ENCODE measurements around the gene IGFBP2. TPM values are rescaled to one million over a fixed set of nuclear protein-coding genes. Genes with fewer than 3 reads are reported as not detected.

The IGFBP2 gene
- total and polyA plus RNA-seq, 4 donors, result 88.8 to 1,119 (median 352) TPM

DNA sequence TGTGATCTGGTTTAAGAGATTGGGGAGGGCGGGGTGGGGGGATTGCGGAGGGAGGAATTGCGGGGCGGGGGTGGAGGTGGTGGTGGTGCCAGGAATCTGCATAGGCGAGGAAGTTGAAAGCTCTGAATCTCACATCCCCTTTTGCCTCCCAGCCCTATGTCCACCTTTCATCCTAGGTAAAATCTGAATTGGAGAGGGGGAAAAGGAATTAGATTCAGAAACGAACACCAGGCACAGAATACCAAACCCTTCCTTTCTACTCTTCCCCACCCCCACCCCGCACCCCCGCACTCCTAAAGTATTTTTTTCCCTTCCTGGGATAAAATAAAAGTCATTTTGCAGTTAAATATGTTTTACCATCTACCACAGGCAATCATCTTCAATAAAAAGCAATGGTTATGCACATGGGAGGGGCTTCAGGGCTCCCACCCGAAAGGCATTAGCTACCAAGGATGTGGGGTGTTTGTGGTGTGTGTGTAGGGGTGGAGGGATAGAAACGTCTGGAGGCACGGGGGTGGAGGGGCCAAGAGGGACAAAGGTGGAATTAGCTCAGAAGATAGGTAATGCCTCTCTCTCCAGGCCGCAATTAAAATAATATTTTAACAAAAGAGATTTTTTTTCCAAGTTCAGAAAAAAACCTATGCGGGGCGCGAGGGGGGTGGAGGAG is 60.3 kb downstream of the IGFBP2 start:
- Histone ChIP-seq H3K4me1 (ENCODE audit: control insufficient read depth in 4 of 4, insufficient read depth in 4 of 4, low read length in 3 of 4) (peaks cover 12 to 29% (median 19%) of the 10 kb centered on the region in 4 donors), H3K27me3 (ENCODE audit: control insufficient read depth in 4 of 4, insufficient read depth in 4 of 4, low read length in 3 of 4) (peaks cover 0 to 14% (median 9%) of the 10 kb centered on the region in 4 donors), H3K27ac (ENCODE audit: low read depth in 1 of 2, low read length in 2 of 2) (no peak overlapping the region), H3K9me3 (ENCODE audit: control insufficient read depth in 4 of 4, low read length in 3 of 4) (no peaks in the 10 kb centered on the region), H3K4me3 (ENCODE audit: low read depth in 1 of 3, low read length in 3 of 3) (peak overlapping the region in 1 of 3 donors; percentile 23), H3K36me3 (ENCODE audit: control insufficient read depth in 4 of 4, insufficient read depth in 3 of 4, low read depth in 1 of 4, low read length in 3 of 4) (no peaks in the 10 kb centered on the region), H3K9ac (ENCODE audit: low read depth in 1 of 2, low read length in 2 of 2) (no peak overlapping the region)
- no peak for TF ChIP-seq FOXA1 (IDR thresholded peaks at IDR 0.05)
- no peak for TF ChIP-seq RAD21 (IDR thresholded peaks at IDR 0.05)
- no peak for TF ChIP-seq REST (IDR thresholded peaks at IDR 0.05)
- TF ChIP-seq, protein P1, sequence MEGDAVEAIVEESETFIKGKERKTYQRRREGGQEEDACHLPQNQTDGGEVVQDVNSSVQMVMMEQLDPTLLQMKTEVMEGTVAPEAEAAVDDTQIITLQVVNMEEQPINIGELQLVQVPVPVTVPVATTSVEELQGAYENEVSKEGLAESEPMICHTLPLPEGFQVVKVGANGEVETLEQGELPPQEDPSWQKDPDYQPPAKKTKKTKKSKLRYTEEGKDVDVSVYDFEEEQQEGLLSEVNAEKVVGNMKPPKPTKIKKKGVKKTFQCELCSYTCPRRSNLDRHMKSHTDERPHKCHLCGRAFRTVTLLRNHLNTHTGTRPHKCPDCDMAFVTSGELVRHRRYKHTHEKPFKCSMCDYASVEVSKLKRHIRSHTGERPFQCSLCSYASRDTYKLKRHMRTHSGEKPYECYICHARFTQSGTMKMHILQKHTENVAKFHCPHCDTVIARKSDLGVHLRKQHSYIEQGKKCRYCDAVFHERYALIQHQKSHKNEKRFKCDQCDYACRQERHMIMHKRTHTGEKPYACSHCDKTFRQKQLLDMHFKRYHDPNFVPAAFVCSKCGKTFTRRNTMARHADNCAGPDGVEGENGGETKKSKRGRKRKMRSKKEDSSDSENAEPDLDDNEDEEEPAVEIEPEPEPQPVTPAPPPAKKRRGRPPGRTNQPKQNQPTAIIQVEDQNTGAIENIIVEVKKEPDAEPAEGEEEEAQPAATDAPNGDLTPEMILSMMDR (IDR thresholded peaks at IDR 0.05; ENCODE audit: low read depth, low read length, missing input control), result no peak
- TF ChIP-seq SP1 (IDR thresholded peaks at IDR 0.05), result no peak
- no peak for TF ChIP-seq HNF4G (IDR thresholded peaks at IDR 0.05)
- TF ChIP-seq FOXA2 (IDR thresholded peaks at IDR 0.05), result no peak
- no peak for TF ChIP-seq JUND (IDR thresholded peaks at IDR 0.05)
- no peak for DNase-seq (ENCODE audit: low spot score)
- 7% methylated on average over 15 of the region's 15 CpGs for whole genome bisulfite sequencing

GRCh38 chr2:216694082-216694825 is 61.0 kb downstream of the IGFBP2 start:
- no peak for DNase-seq (ENCODE audit: low spot score)
- TF ChIP-seq HNF4A (conservative IDR thresholded peaks at IDR 0.05), result no peak
- TF ChIP-seq, protein P1 (IDR thresholded peaks at IDR 0.05; ENCODE audit: low read depth, low read length, missing input control), result no peak
- TF ChIP-seq GABPA (IDR thresholded peaks at IDR 0.05 in 1 of 2, conservative IDR thresholded peaks at IDR 0.05 in 1 of 2), result no peak
- no peak for TF ChIP-seq RXRA (IDR thresholded peaks at IDR 0.05)
- TF ChIP-seq MAX (IDR thresholded peaks at IDR 0.05), result no peak
- no peak for TF ChIP-seq JUND (IDR thresholded peaks at IDR 0.05)
- TF ChIP-seq YY1 (IDR thresholded peaks at IDR 0.05), result no peak
- no peak for TF ChIP-seq TAF1 (conservative IDR thresholded peaks at IDR 0.05)
- TF ChIP-seq REST (IDR thresholded peaks at IDR 0.05), result no peak
- no peak for TF ChIP-seq SP1 (IDR thresholded peaks at IDR 0.05)
- no peak for TF ChIP-seq NR2F2 (IDR thresholded peaks at IDR 0.05)
- TF ChIP-seq, protein P2, sequence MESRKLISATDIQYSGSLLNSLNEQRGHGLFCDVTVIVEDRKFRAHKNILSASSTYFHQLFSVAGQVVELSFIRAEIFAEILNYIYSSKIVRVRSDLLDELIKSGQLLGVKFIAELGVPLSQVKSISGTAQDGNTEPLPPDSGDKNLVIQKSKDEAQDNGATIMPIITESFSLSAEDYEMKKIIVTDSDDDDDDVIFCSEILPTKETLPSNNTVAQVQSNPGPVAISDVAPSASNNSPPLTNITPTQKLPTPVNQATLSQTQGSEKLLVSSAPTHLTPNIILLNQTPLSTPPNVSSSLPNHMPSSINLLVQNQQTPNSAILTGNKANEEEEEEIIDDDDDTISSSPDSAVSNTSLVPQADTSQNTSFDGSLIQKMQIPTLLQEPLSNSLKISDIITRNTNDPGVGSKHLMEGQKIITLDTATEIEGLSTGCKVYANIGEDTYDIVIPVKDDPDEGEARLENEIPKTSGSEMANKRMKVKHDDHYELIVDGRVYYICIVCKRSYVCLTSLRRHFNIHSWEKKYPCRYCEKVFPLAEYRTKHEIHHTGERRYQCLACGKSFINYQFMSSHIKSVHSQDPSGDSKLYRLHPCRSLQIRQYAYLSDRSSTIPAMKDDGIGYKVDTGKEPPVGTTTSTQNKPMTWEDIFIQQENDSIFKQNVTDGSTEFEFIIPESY (IDR thresholded peaks at IDR 0.05), result no peak
- no peak for TF ChIP-seq RAD21 (IDR thresholded peaks at IDR 0.05)

More at GRCh38 chr2:216694082-216694825, 61.0 kb downstream of the IGFBP2 start:
- H3K27ac ChIP-seq (ENCODE audit: low read depth in 1 of 2, low read length in 2 of 2), result peak overlapping the region in 1 of 2 donors; percentile 13
- H3K27me3 ChIP-seq (ENCODE audit: control insufficient read depth in 4 of 4, insufficient read depth in 4 of 4, low read length in 3 of 4), result peaks cover 0 to 15% (median 10%) of the 10 kb centered on the region in 4 donors
- peaks cover 12 to 29% (median 19%) of the 10 kb centered on the region in 4 donors for H3K4me1 ChIP-seq (ENCODE audit: control insufficient read depth in 4 of 4, insufficient read depth in 4 of 4, low read length in 3 of 4)
- no peak overlapping the region for H3K9ac ChIP-seq (ENCODE audit: low read depth in 1 of 2, low read length in 2 of 2)
- no peaks in the 10 kb centered on the region for H3K9me3 ChIP-seq (ENCODE audit: control insufficient read depth in 4 of 4, low read length in 3 of 4)
- no peaks in the 10 kb centered on the region for H3K36me3 ChIP-seq (ENCODE audit: control insufficient read depth in 4 of 4, insufficient read depth in 3 of 4, low read depth in 1 of 4, low read length in 3 of 4)
- peak overlapping the region in 2 of 3 donors; percentile 23 to 35 for H3K4me3 ChIP-seq (ENCODE audit: low read depth in 1 of 3, low read length in 3 of 3)
- 3% methylated on average over 59 of the region's 59 CpGs for WGBS
